ENCODE measurements around the gene SYNJ2. TPM values are rescaled to one million over a fixed set of nuclear protein-coding genes. Genes with fewer than 3 reads are reported as not detected.

SYNJ2 gene
- total and polyA plus RNA-seq, 2 donors (not counting 3 experiments of a cell fraction or from before 2014, with no cell fraction given): 35.1 to 78.2 TPM

GRCh38 chr6:157961832-157962575 is 19.7 kb upstream of the SYNJ2 start:
- H3K9me1 ChIP-seq (replicated peaks; ENCODE audit: control insufficient read depth, extremely low read depth, insufficient read depth, low read length): no peaks in the 10 kb centered on the region
- H3K4me1 ChIP-seq (ENCODE audit: control insufficient read depth, extremely low read depth, insufficient read depth, low read length): peaks cover 9% of the 10 kb centered on the region
- H3K27ac ChIP-seq (ENCODE audit: insufficient read depth, low read depth, low read length): peak overlapping the region; percentile 50
- H3K27me3 ChIP-seq (ENCODE audit: control insufficient read depth in 2 of 2, insufficient read depth in 2 of 2, low read length in 2 of 2): no peaks in the 10 kb centered on the region
- no peak overlapping the region for H3K4me3 ChIP-seq (replicated peaks in 1 of 3; ENCODE audit: insufficient read depth in 1 of 3, low read depth in 1 of 3, low read length in 3 of 3)
- no peaks in the 10 kb centered on the region for H3K36me3 ChIP-seq (ENCODE audit: control insufficient read depth in 2 of 2, extremely low read depth in 1 of 2, insufficient read depth in 2 of 2, low read length in 2 of 2)
- FAIRE-seq (no peak), DNase-seq (ENCODE audit: low read depth, low spot score) (no peak)
- no peaks in the 10 kb centered on the region for H4K20me1 ChIP-seq (replicated peaks; ENCODE audit: control insufficient read depth, extremely low read depth, insufficient read depth, low read length)
- H3K9me3 ChIP-seq (replicated peaks; ENCODE audit: control insufficient read depth, insufficient read depth, low read length): no peaks in the 10 kb centered on the region
- dilution Hi-C loops (cut with MboI; ENCODE audit: extremely low pct_ligation_motif_present, low sequenced_read_pairs): no loop called here
- ChIA-PET POLR2A (no interaction called here), CTCF (interaction anchor here (1.1 to 2.6 kb wide), 2 partner anchors 9 to 64 kb away, joined by 3 to 10 read pairs; no protein-coding TSS in a partner anchor)
- TF ChIP-seq MYC (IDR thresholded peaks at IDR 0.05; ENCODE audit: low read depth, low read length): no peak
- TF ChIP-seq EZH2 (IDR thresholded peaks at IDR 0.05; ENCODE audit: borderline replicate concordance, low read depth, low read length, severe bottlenecking): no peak
- TF ChIP-seq FOS (IDR thresholded peaks at IDR 0.05; ENCODE audit: borderline replicate concordance, insufficient read depth, low read length): no peak
- TF ChIP-seq POLR2A (IDR thresholded peaks at IDR 0.05; ENCODE audit: low read depth, low read length): no peak
- TF ChIP-seq JUN (IDR thresholded peaks at IDR 0.05; ENCODE audit: borderline replicate concordance, insufficient read depth, insufficient read length, low read depth): no peak
- no peak for TF ChIP-seq GATA2 (IDR thresholded peaks at IDR 0.05; ENCODE audit: insufficient read depth, insufficient read length, low read depth, low read length)
- no peak for TF ChIP-seq POLR2AphosphoS5 (IDR thresholded peaks at IDR 0.05; ENCODE audit: insufficient read depth, low read depth, low read length)
- TF ChIP-seq, protein P1, sequence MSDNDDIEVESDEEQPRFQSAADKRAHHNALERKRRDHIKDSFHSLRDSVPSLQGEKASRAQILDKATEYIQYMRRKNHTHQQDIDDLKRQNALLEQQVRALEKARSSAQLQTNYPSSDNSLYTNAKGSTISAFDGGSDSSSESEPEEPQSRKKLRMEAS (IDR thresholded peaks at IDR 0.05; ENCODE audit: insufficient read depth, insufficient read length): no peak
- no peak for TF ChIP-seq CTCF (IDR thresholded peaks at IDR 0.05; ENCODE audit: extremely low read depth in 1 of 2, insufficient read depth in 1 of 2, low read depth in 1 of 2, low read length in 2 of 2)
- peak overlapping the region; percentile 7 for H3K4me2 ChIP-seq (ENCODE audit: insufficient read depth, low read length)
- H3K79me2 ChIP-seq (ENCODE audit: control insufficient read depth, insufficient read depth, low read length): no peaks in the 10 kb centered on the region
- no TSS peak for BruUV-seq (replicated peaks)
- intact Hi-C loops (cut with micrococcal nuclease): no loop called here
- no peak overlapping the region for H3K9ac ChIP-seq (replicated peaks; ENCODE audit: extremely low read depth, insufficient read depth, low read length)
- peak overlapping the region; percentile 86 for H2AFZ ChIP-seq (ENCODE audit: low read depth, low read length)
